ENCODE data around the gene HABP4. TPM values are rescaled to one million over a fixed set of nuclear protein-coding genes. Genes with fewer than 3 reads are reported as not detected.

Gene HABP4
- total RNA-seq, 1 donor from 2014 or later, result 13.9 TPM

- FAIRE-seq (no peak), DNase-seq (ENCODE audit: low spot score in 2 of 2) (no peak)
These were observed 14.5 kb downstream of the HABP4 start for GRCh38 chr9:96464426-96464825.

GRCh38 chr9:96467784-96468183 is 17.8 kb downstream of the HABP4 start:
- DNase-seq (ENCODE audit: low spot score in 2 of 2), result no peak
- no peak for FAIRE-seq

GRCh38 chr9:96476013-96476412 is 26.0 kb downstream of the HABP4 start:
- FAIRE-seq (no peak), DNase-seq (ENCODE audit: low spot score in 2 of 2) (no peak)

- FAIRE-seq (no peak), DNase-seq (ENCODE audit: low spot score in 2 of 2) (no peak)
These were observed 26.6 kb downstream of the HABP4 start for GRCh38 chr9:96476591-96476990.

GRCh38 chr9:96478829-96479371 is 28.9 kb downstream of the HABP4 start:
- DNase-seq (ENCODE audit: low spot score in 2 of 2), result no peak

GRCh38 chr9:96480736-96481135 is 30.8 kb downstream of the HABP4 start:
- no peak for FAIRE-seq
- no peak for DNase-seq (ENCODE audit: low spot score in 2 of 2)

More at GRCh38 chr9:96478829-96479371, 28.9 kb downstream of the HABP4 start:
- no peak for FAIRE-seq

GRCh38 chr9:96482476-96482875 is 32.5 kb downstream of the HABP4 start:
- FAIRE-seq, result no peak
- DNase-seq (ENCODE audit: low spot score in 2 of 2), result no peak

GRCh38 chr9:96483197-96483596 is 33.2 kb downstream of the HABP4 start:
- DNase-seq (ENCODE audit: low spot score in 2 of 2) (no peak), FAIRE-seq (no peak)

- no peak for FAIRE-seq
- no peak for DNase-seq (ENCODE audit: low spot score in 2 of 2)
These were observed 33.9 kb downstream of the HABP4 start for GRCh38 chr9:96483733-96484390.

- DNase-seq (ENCODE audit: low spot score in 2 of 2) (no peak), FAIRE-seq (no peak)
These were observed 34.6 kb downstream of the HABP4 start for GRCh38 chr9:96484521-96484931.

GRCh38 chr9:96485280-96485679 is 35.3 kb downstream of the HABP4 start:
- FAIRE-seq, result no peak
- DNase-seq (ENCODE audit: low spot score in 2 of 2), result no peak

- DNase-seq (ENCODE audit: low spot score in 2 of 2) (peak in 1 of 2 donors; percentile 62), FAIRE-seq (no peak)
These were observed 36.5 kb downstream of the HABP4 start for GRCh38 chr9:96486386-96487028.

- no peak for FAIRE-seq
- no peak for DNase-seq (ENCODE audit: low spot score in 2 of 2)
These were observed 37.0 kb downstream of the HABP4 start for GRCh38 chr9:96487029-96487396.

GRCh38 chr9:96487949-96488348 is 38.0 kb downstream of the HABP4 start:
- no peak for DNase-seq (ENCODE audit: low spot score in 2 of 2)
- FAIRE-seq, result no peak

- FAIRE-seq (no peak), DNase-seq (ENCODE audit: low spot score in 2 of 2) (no peak)
These were observed 39.6 kb downstream of the HABP4 start for GRCh38 chr9:96489482-96489979.

GRCh38 chr9:96490534-96491078 is 40.6 kb downstream of the HABP4 start:
- DNase-seq (ENCODE audit: low spot score in 2 of 2), result no peak
- no peak for FAIRE-seq

- DNase-seq (ENCODE audit: low spot score in 2 of 2), result no peak
- FAIRE-seq, result no peak
These were observed 41.3 kb downstream of the HABP4 start for GRCh38 chr9:96491079-96491879.

GRCh38 chr9:96491880-96492525 is 42.0 kb downstream of the HABP4 start:
- no peak for FAIRE-seq
- no peak for DNase-seq (ENCODE audit: low spot score in 2 of 2)

- no peak for FAIRE-seq
- DNase-seq (ENCODE audit: low spot score in 2 of 2), result no peak
These were observed 43.1 kb downstream of the HABP4 start for GRCh38 chr9:96492993-96493531.

GRCh38 chr9:96493757-96494156 is 43.8 kb downstream of the HABP4 start:
- DNase-seq (ENCODE audit: low spot score in 2 of 2) (no peak), FAIRE-seq (no peak)

Data from frontal cortex (tissue), 4 donors.